Mesenchymal stem cell (in vitro differentiated cells and primary cell): Measurements from ENCODE around the gene SKIC8.
A peak's percentile ranks its signal among the peaks of the same experiment; 100 is the strongest.

Experiments used
- DNase-seq: peaks from one replicate; pipeline ENCODE4 v3.0.0-alpha.2; 2013
- H2AFZ ChIP-seq: one replicate; pipeline ENCODE4 v1.6.1; 2013; ENCODE audit warnings: low read depth, mild to moderate bottlenecking, control low read depth, inconsistent platforms, low read length, moderate library complexity
- H2AK5ac ChIP-seq: 2 replicates; pipeline ENCODE4 v1.6.1; 2013; ENCODE audit warnings: low read length, moderate library complexity, mild to moderate bottlenecking, inconsistent platforms; ENCODE audit not compliant: severe bottlenecking
- H2BK120ac ChIP-seq: one replicate; pipeline ENCODE4 v1.6.1; 2013; ENCODE audit warnings: low read depth, mild to moderate bottlenecking, inconsistent platforms, low read length, moderate library complexity
- H2BK12ac ChIP-seq, 2 experiments: one replicate each; pipeline ENCODE4 v1.6.1; 2013; ENCODE audit warnings: inconsistent platforms in 2 of 2, low read length in 2 of 2, mild to moderate bottlenecking in 2 of 2, moderate library complexity in 2 of 2, control low read depth in 1 of 2
- H2BK15ac ChIP-seq: one replicate; pipeline ENCODE4 v1.6.1; 2013; ENCODE audit warnings: mild to moderate bottlenecking, low read depth, inconsistent platforms; ENCODE audit not compliant: poor library complexity, severe bottlenecking
- H2BK5ac ChIP-seq: 2 replicates; pipeline ENCODE4 v1.6.1; 2013; ENCODE audit warnings: low read depth, mild to moderate bottlenecking, low read length, control low read depth, inconsistent platforms; ENCODE audit not compliant: poor library complexity, severe bottlenecking
- H3K14ac ChIP-seq, 2 experiments: one replicate each; pipeline ENCODE4 v1.6.1; 2013; ENCODE audit warnings: inconsistent platforms in 2 of 2, low read length in 2 of 2, control low read depth in 1 of 2, mild to moderate bottlenecking in 1 of 2, moderate library complexity in 1 of 2
- H3K18ac ChIP-seq, 2 experiments: one replicate each; pipeline ENCODE4 v1.6.1; 2013; ENCODE audit warnings: inconsistent platforms in 2 of 2, low read length in 2 of 2, control low read depth in 1 of 2, low read depth in 1 of 2, mild to moderate bottlenecking in 1 of 2
- H3K23ac ChIP-seq, 2 experiments: one replicate each; pipeline ENCODE4 v1.6.1; 2013; ENCODE audit warnings: inconsistent platforms in 2 of 2, low read length in 2 of 2, mild to moderate bottlenecking in 2 of 2, moderate library complexity in 2 of 2, control low read depth in 1 of 2
- H3K27ac ChIP-seq: 2 replicates; pipeline ENCODE4 v1.5.1; 2013; ENCODE audit warnings: mild to moderate bottlenecking, moderate library complexity, low read length, control low read depth, inconsistent platforms; ENCODE audit not compliant: poor library complexity, severe bottlenecking
- H3K27me3 ChIP-seq, 2 experiments: 2 replicates each; pipeline versions ENCODE4 v1.6.1 to v1.7.0; 2013; ENCODE audit warnings: low read length in 2 of 2, mild to moderate bottlenecking in 2 of 2, moderate library complexity in 2 of 2, control low read depth in 1 of 2, inconsistent platforms in 1 of 2; ENCODE audit not compliant: control insufficient read depth in 1 of 2, insufficient read depth in 1 of 2
- H3K36me3 ChIP-seq, 2 experiments: 2 replicates each; pipeline versions ENCODE4 v1.6.1 to v1.7.0; 2013; ENCODE audit warnings: low read length in 2 of 2, control low read depth in 1 of 2, inconsistent platforms in 1 of 2, low read depth in 1 of 2, mild to moderate bottlenecking in 1 of 2; ENCODE audit not compliant: insufficient read depth in 2 of 2, control insufficient read depth in 1 of 2
- H3K4ac ChIP-seq, 2 experiments: one replicate each; pipeline ENCODE4 v1.6.1; 2013; ENCODE audit warnings: inconsistent platforms in 2 of 2, low read length in 2 of 2, mild to moderate bottlenecking in 2 of 2, moderate library complexity in 2 of 2, control low read depth in 1 of 2, low read depth in 1 of 2
- H3K4me1 ChIP-seq: 2 replicates; pipeline ENCODE4 v1.6.1; 2013; ENCODE audit warnings: low read depth, low read length, control low read depth; ENCODE audit not compliant: control insufficient read depth, insufficient read depth
- H3K4me2 ChIP-seq: 2 replicates; pipeline ENCODE4 v1.6.1; 2013; ENCODE audit warnings: low read length, mild to moderate bottlenecking, inconsistent platforms; ENCODE audit not compliant: poor library complexity, severe bottlenecking
- H3K4me3 ChIP-seq, 2 experiments: 2 replicates each; pipeline versions ENCODE4 v1.5.1 to v1.7.0; 2013; ENCODE audit warnings: low read length in 2 of 2, mild to moderate bottlenecking in 2 of 2, control low read depth in 1 of 2, low read depth in 1 of 2; ENCODE audit not compliant: insufficient read depth in 1 of 2
- H3K79me1 ChIP-seq: replicated peaks from 2 replicates; pipeline ENCODE4 v1.6.1; 2013; ENCODE audit warnings: mild to moderate bottlenecking, control low read depth, low read length, inconsistent platforms; ENCODE audit not compliant: poor library complexity, severe bottlenecking
- H3K9ac ChIP-seq: 2 replicates; pipeline ENCODE4 v1.7.0; 2013; ENCODE audit warnings: mild to moderate bottlenecking, low read length, moderate library complexity
- H3K9me3 ChIP-seq: 2 replicates; pipeline ENCODE4 v1.7.0; 2013; ENCODE audit warnings: mild to moderate bottlenecking, low read length; ENCODE audit not compliant: control insufficient read depth
- H4K8ac ChIP-seq: one replicate; pipeline ENCODE4 v1.6.1; 2013; ENCODE audit warnings: inconsistent platforms, mild to moderate bottlenecking, low read length, moderate library complexity
- H4K91ac ChIP-seq: one replicate; pipeline ENCODE4 v1.6.1; 2013; ENCODE audit warnings: mild to moderate bottlenecking, low read length, inconsistent platforms
- WGBS: methylation state at CpG from one replicate; pipeline ENCODE4 v1.1.7; 2013; ENCODE audit warnings: mixed read lengths; 5-methylcytosine and 5-hydroxymethylcytosine counted together

Gene SKIC8

GRCh38 chr15:78324144-78324543, 24.7 kb upstream of the SKIC8 start:
- Histone ChIP-seq H2BK15ac (no peak overlapping the region), H2AFZ (no peak overlapping the region), H3K18ac (no peak overlapping the region), H2AK5ac (no peak overlapping the region), H3K79me1 (no peaks in the 10 kb centered on the region), H2BK12ac (no peak overlapping the region), H3K4me2 (no peak overlapping the region), H3K27me3 (peaks cover 0 to 5% of the 10 kb centered on the region in 2 experiments), H3K9me3 (no peaks in the 10 kb centered on the region), H3K36me3 (no peaks in the 10 kb centered on the region), H3K9ac (no peak overlapping the region), H3K4me1 (peaks cover 25% of the 10 kb centered on the region), H3K23ac (no peak overlapping the region), H3K14ac (no peak overlapping the region), H3K4ac (no peak overlapping the region), H4K91ac (no peak overlapping the region), H2BK120ac (no peak overlapping the region), H2BK5ac (no peak overlapping the region), H3K27ac (no peak overlapping the region), H4K8ac (no peak overlapping the region), H3K4me3 (no peak overlapping the region)
- 89% methylated on average over 5 of the region's 5 CpGs for whole genome bisulfite sequencing
- DNase-seq: no peak

DNA sequence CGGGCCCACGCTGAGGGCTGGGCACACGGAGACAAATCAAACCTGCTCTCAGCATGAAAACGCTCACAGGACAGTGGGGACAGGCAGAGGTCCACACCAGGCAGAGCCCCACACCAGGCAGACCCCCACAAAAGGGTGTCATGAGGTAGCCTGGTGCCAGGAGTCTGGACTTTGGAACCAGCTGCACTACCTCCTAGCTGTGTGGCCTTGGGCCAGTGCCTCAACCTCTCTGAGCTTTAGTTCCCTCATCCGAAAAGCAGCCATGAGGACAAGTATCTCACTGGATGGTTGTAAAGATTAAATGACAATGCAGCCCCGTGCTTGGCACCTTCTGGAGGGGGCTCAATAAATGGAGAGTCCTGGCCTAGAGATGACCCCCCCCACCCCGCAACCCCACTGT, 24.3 kb upstream of the SKIC8 start:
- 98% methylated on average over 7 of the region's 7 CpGs for WGBS
- Histone ChIP-seq H2BK12ac (no peak overlapping the region), H4K8ac (no peak overlapping the region), H3K18ac (no peak overlapping the region), H3K4ac (no peak overlapping the region), H3K79me1 (no peaks in the 10 kb centered on the region), H3K4me3 (no peak overlapping the region), H2AFZ (no peak overlapping the region), H3K14ac (no peak overlapping the region), H3K23ac (no peak overlapping the region), H2BK15ac (no peak overlapping the region), H3K4me2 (no peak overlapping the region), H4K91ac (no peak overlapping the region), H3K27me3 (peaks cover 0 to 5% of the 10 kb centered on the region in 2 experiments), H3K9me3 (no peaks in the 10 kb centered on the region), H2AK5ac (no peak overlapping the region), H3K36me3 (no peaks in the 10 kb centered on the region), H3K27ac (no peak overlapping the region), H3K9ac (no peak overlapping the region), H2BK120ac (no peak overlapping the region), H2BK5ac (no peak overlapping the region), H3K4me1 (peaks cover 25% of the 10 kb centered on the region)
- DNase-seq: no peak

DNA sequence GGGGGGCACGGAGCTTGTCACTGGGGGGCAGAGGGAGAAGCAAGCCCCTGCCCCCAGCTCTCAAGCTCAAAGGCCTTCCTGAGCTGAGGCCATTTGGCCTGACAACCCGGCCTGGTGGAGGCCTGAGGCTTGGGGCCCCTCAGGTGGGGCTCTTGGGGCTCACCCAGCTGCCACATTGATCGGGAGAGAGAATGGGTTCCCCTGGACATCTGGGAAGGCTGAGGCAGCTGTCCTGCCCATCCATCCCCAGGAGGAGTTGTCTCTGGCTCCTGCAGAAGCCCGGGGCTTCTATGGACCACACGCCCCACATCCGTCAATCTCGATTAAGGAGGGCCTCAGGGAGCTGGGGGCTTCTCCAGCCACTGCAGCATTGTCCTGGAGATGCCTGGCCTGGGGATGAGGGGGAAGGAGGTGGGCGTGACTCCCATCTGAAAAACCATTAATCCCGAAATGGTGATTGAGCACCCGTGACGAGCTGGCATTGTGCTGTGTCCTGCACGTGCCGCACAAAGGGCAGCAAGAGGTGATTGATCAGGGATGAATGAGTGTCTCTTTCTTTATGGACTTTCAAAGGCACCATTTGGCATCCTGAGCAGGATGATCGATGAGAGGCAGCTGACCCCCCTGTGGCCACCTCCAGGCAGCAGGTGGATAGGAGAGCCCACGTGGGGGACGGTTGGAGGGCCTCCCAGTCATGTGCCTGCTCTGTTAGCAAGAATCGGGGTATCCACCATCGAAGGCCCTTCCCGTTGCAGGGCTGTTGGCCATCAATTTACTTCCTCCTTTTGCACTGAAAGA, 23.5 kb upstream of the SKIC8 start:
- no peak overlapping the region for H2BK120ac ChIP-seq
- no peaks in the 10 kb centered on the region for H3K9me3 ChIP-seq
- no peak overlapping the region for H2BK12ac ChIP-seq
- no peak overlapping the region for H2AFZ ChIP-seq
- H3K14ac ChIP-seq: no peak overlapping the region
- H3K27ac ChIP-seq: peak overlapping the region; percentile 46
- H3K23ac ChIP-seq: no peak overlapping the region
- H3K27me3 ChIP-seq: peaks cover 0 to 5% of the 10 kb centered on the region in 2 experiments
- no peak overlapping the region for H2BK15ac ChIP-seq
- H3K36me3 ChIP-seq: no peaks in the 10 kb centered on the region
- WGBS: 89% methylated on average over 19 of the region's 19 CpGs
- no peaks in the 10 kb centered on the region for H3K79me1 ChIP-seq
- DNase-seq: no peak
- no peak overlapping the region for H3K4ac ChIP-seq
- no peak overlapping the region for H3K4me3 ChIP-seq
- H4K91ac ChIP-seq: no peak overlapping the region
- peak overlapping the region; percentile 47 for H2AK5ac ChIP-seq
- H3K4me2 ChIP-seq: no peak overlapping the region
- peak overlapping the region; percentile 51 for H2BK5ac ChIP-seq
- H3K4me1 ChIP-seq: peaks cover 25% of the 10 kb centered on the region
- peak overlapping the region; percentile 8 for H4K8ac ChIP-seq
- no peak overlapping the region for H3K9ac ChIP-seq
- H3K18ac ChIP-seq: no peak overlapping the region

DNA sequence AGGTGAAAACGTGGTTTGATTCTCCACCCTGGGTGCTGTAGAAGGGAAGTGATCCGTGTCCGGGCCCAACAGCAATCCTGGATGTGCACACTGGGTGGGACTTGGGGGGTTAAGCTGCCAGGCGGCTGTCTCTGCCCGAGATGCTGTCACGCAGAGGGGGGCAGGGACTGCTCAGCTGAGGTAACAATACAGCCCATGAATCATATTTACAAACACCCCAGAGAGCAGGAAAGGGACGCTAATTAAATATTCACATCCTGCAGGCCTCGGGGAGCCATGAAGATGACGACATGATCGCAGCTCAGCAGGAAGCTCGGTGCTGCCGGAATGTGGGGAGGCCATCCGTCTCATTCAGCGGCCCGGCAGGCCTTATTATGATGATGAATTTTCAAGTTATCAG, 22.8 kb upstream of the SKIC8 start:
- H3K9me3 ChIP-seq: no peaks in the 10 kb centered on the region
- peaks cover 0 to 5% of the 10 kb centered on the region in 2 experiments for H3K27me3 ChIP-seq
- no peak overlapping the region for H3K18ac ChIP-seq
- peak overlapping the region; percentile 46 for H3K27ac ChIP-seq
- no peaks in the 10 kb centered on the region for H3K36me3 ChIP-seq
- 43% methylated on average over 12 of the region's 15 CpGs for WGBS
- H3K4me1 ChIP-seq: peaks cover 25% of the 10 kb centered on the region
- peak overlapping the region; percentile 88 for H4K8ac ChIP-seq
- no peak overlapping the region for H2BK12ac ChIP-seq
- peak overlapping the region; percentile 65 for H4K91ac ChIP-seq
- no peak overlapping the region for H2AFZ ChIP-seq
- H2AK5ac ChIP-seq: no peak overlapping the region
- H3K4ac ChIP-seq: no peak overlapping the region
- no peaks in the 10 kb centered on the region for H3K79me1 ChIP-seq
- no peak overlapping the region for H2BK15ac ChIP-seq
- no peak overlapping the region for H2BK120ac ChIP-seq
- H3K23ac ChIP-seq: no peak overlapping the region
- no peak overlapping the region for H3K4me3 ChIP-seq
- H3K4me2 ChIP-seq: no peak overlapping the region
- no peak overlapping the region for H3K9ac ChIP-seq
- H3K14ac ChIP-seq: no peak overlapping the region
- DNase-seq: peak; percentile 45
- H2BK5ac ChIP-seq: no peak overlapping the region
